ENCODE data around the gene DOCK9. TPM values are rescaled to one million over a fixed set of nuclear protein-coding genes. Genes with fewer than 3 reads are reported as not detected.

DOCK9 gene
- total RNA-seq, 1 donor: 44.5 TPM

- no peak overlapping the region for H2AFZ ChIP-seq (ENCODE audit: low read length)
- no peak for DNase-seq (ENCODE audit: insufficient read length, low spot score, missing footprints)
- H3K4me1 ChIP-seq (ENCODE audit: insufficient read depth, low read length): no peaks in the 10 kb centered on the region
- no peaks in the 10 kb centered on the region for H3K9me3 ChIP-seq (ENCODE audit: low read depth, low read length)
- H3K27me3 ChIP-seq (ENCODE audit: insufficient read depth, low read length): no peaks in the 10 kb centered on the region
- no peak for TF ChIP-seq CTCF (IDR thresholded peaks at IDR 0.05; ENCODE audit: extremely low read depth, low read depth, low read length)
- H4K20me1 ChIP-seq (ENCODE audit: insufficient read depth, low read length): no peaks in the 10 kb centered on the region
- H3K27ac ChIP-seq (ENCODE audit: low read depth, low read length): no peak overlapping the region
- no peaks in the 10 kb centered on the region for H3K36me3 ChIP-seq (ENCODE audit: insufficient read depth, low read length)
- H3K79me2 ChIP-seq (ENCODE audit: insufficient read depth, low read length): no peaks in the 10 kb centered on the region
- no peak overlapping the region for H3K4me3 ChIP-seq (ENCODE audit: insufficient read depth, low read length)
- H3K4me2 ChIP-seq (ENCODE audit: insufficient read depth, low read length): no peak overlapping the region
Observed at GRCh38 chr13:98827449-98827848, 150.4 kb downstream of the DOCK9 start.

- no peak for TF ChIP-seq CTCF (IDR thresholded peaks at IDR 0.05; ENCODE audit: extremely low read depth, low read depth, low read length)
- no peaks in the 10 kb centered on the region for H3K9me3 ChIP-seq (ENCODE audit: low read depth, low read length)
- H3K27me3 ChIP-seq (ENCODE audit: insufficient read depth, low read length): no peaks in the 10 kb centered on the region
- no peak overlapping the region for H3K27ac ChIP-seq (ENCODE audit: low read depth, low read length)
- no peaks in the 10 kb centered on the region for H4K20me1 ChIP-seq (ENCODE audit: insufficient read depth, low read length)
- no peak overlapping the region for H3K4me2 ChIP-seq (ENCODE audit: insufficient read depth, low read length)
- peaks cover 12% of the 10 kb centered on the region for H3K4me1 ChIP-seq (ENCODE audit: insufficient read depth, low read length)
- no peak overlapping the region for H2AFZ ChIP-seq (ENCODE audit: low read length)
- no peaks in the 10 kb centered on the region for H3K79me2 ChIP-seq (ENCODE audit: insufficient read depth, low read length)
- no peak overlapping the region for H3K4me3 ChIP-seq (ENCODE audit: insufficient read depth, low read length)
- no peak for DNase-seq (ENCODE audit: insufficient read length, low spot score, missing footprints)
- no peaks in the 10 kb centered on the region for H3K36me3 ChIP-seq (ENCODE audit: insufficient read depth, low read length)
Observed at GRCh38 chr13:98826146-98826545, 151.7 kb downstream of the DOCK9 start.

DNA sequence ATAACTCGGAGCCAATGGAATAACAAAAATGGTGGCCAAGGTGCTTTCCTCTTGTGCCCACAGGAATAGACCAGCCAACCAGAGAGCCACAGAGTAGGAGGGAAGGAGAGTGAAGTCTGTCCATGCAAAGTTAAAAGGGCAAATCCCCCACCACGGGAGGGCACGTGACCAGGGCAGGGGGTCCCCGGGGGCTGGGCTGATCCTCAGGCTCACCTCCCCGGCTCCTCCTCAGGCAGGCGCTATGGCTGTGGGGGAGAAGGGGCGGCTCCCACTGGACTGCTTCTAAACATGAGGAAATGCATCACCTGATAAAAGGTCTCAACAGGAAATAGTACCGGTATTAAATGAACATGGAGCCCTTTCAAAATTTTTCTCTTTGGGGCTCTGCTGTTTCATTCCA lies 152.2 kb downstream of the DOCK9 start:
- no peaks in the 10 kb centered on the region for H3K9me3 ChIP-seq (ENCODE audit: low read depth, low read length)
- H3K4me1 ChIP-seq (ENCODE audit: insufficient read depth, low read length): peaks cover 15% of the 10 kb centered on the region
- H2AFZ ChIP-seq (ENCODE audit: low read length): no peak overlapping the region
- TF ChIP-seq CTCF (IDR thresholded peaks at IDR 0.05; ENCODE audit: extremely low read depth, low read depth, low read length): no peak
- no peak overlapping the region for H3K27ac ChIP-seq (ENCODE audit: low read depth, low read length)
- no peaks in the 10 kb centered on the region for H4K20me1 ChIP-seq (ENCODE audit: insufficient read depth, low read length)
- H3K79me2 ChIP-seq (ENCODE audit: insufficient read depth, low read length): no peaks in the 10 kb centered on the region
- no peak for DNase-seq (ENCODE audit: insufficient read length, low spot score, missing footprints)
- no peaks in the 10 kb centered on the region for H3K36me3 ChIP-seq (ENCODE audit: insufficient read depth, low read length)
- H3K4me3 ChIP-seq (ENCODE audit: insufficient read depth, low read length): no peak overlapping the region
- H3K4me2 ChIP-seq (ENCODE audit: insufficient read depth, low read length): no peak overlapping the region
- no peaks in the 10 kb centered on the region for H3K27me3 ChIP-seq (ENCODE audit: insufficient read depth, low read length)

DNA sequence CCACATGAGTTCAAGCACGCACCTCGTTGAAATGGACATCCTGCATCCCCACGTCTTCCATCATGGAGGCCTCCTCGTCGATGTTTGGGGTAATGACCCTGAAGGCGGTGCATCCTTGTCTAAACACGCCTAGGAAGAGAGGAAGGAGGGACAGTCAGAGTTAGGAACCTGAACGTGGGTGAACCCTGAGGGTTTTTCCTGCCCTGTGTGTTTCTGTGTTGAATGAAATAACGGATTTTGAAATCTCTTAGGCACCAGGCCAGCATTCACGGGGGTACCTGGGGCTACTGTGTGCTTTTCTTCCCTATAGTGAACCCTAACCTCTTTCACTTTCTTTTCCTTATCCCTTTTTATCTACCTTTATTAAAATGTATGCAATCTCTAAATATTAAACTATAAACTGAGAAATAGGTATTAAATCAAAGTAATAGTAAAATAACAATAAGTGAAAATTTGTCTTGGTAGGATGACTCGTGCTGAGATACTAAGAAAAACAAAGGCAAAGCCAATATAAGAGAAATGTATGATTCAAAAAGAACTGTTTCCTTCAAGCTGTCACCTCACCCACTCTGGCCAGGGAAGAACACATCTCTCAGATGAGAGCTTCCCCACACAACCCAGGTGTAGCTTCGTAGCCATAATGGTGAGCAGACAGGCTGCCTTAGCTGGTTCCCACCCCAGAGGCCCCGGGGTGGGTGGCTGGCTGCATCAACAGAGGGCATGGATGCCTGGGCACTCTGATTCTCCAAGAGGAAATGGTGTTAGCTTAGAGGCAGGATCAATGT lies 153.3 kb downstream of the DOCK9 start:
- Histone ChIP-seq H3K9me3 (ENCODE audit: low read depth, low read length) (no peaks in the 10 kb centered on the region), H2AFZ (ENCODE audit: low read length) (no peak overlapping the region), H3K27ac (ENCODE audit: low read depth, low read length) (no peak overlapping the region), H3K36me3 (ENCODE audit: insufficient read depth, low read length) (no peaks in the 10 kb centered on the region), H3K27me3 (ENCODE audit: insufficient read depth, low read length) (no peaks in the 10 kb centered on the region), H3K4me1 (ENCODE audit: insufficient read depth, low read length) (peaks cover 15% of the 10 kb centered on the region), H3K4me2 (ENCODE audit: insufficient read depth, low read length) (no peak overlapping the region), H3K4me3 (ENCODE audit: insufficient read depth, low read length) (no peak overlapping the region), H3K79me2 (ENCODE audit: insufficient read depth, low read length) (no peaks in the 10 kb centered on the region), H4K20me1 (ENCODE audit: insufficient read depth, low read length) (no peaks in the 10 kb centered on the region)
- TF ChIP-seq CTCF (IDR thresholded peaks at IDR 0.05; ENCODE audit: extremely low read depth, low read depth, low read length): no peak
- no peak for DNase-seq (ENCODE audit: insufficient read length, low spot score, missing footprints)

Measured in osteoblast (primary cell).